ENCODE measurements around the gene EPHA3.

DNA sequence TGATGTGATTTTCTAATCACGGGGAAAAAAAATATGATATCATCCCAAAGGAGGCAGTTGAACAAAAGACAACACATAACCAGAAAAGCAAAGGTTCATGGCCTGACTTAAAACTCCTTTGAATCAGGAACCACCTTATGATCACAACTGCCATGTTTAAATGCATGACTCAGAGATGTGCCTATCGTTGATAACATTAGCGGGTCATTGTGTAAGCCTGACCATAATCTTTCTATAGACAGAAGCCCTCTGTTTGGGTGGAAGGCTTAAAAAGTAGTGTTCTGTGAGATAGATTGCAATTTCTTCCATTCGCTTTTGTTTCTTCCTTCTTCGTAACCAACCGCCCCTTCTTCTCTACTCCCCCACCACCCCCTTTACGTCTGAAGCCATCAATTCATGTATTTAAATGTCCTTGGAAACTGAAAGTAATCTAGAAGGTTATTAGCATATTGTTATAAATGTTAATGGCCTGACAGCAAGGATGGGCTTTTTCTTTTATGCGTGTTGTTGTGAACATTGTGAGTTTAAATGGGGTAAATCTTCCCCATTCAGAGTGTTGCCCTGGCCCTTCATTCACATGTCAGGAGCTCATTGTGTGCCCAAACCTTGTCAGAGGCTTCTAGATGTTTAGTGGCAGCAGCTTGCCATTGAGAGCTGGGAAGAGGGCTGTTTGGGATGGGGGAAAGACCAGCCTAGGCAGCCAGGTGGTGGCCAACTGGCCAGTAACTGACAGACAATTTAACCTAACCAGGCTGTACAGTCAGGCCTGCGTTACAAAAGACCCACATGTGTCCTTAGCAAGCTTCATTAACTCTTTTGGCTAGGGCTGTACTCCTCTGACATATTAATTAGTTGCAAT, 64.5 kb downstream of the EPHA3 start:
- TF ChIP-seq PAX5 (IDR thresholded peaks at IDR 0.05; ENCODE audit: insufficient read depth, low read length, severe bottlenecking) (no peak), POLR2AphosphoS5 (IDR thresholded peaks at IDR 0.05; ENCODE audit: low read depth, low read length) (no peak), POLR2A (IDR thresholded peaks at IDR 0.05; ENCODE audit: low read depth, low read length) (no peak), TAF1 (IDR thresholded peaks at IDR 0.05; ENCODE audit: low read depth, low read length) (no peak)
